GM12872 (cell line): Measurements from ENCODE around the gene NHS.

ENCODE experiments used
- CTCF ChIP-seq: IDR thresholded peaks from 3 replicates; pipeline ENCODE4 v1.5.1; 2011; ENCODE audit warnings: low read depth, mild to moderate bottlenecking, low read length, moderate library complexity; ENCODE audit not compliant: insufficient read depth

NHS gene

DNA sequence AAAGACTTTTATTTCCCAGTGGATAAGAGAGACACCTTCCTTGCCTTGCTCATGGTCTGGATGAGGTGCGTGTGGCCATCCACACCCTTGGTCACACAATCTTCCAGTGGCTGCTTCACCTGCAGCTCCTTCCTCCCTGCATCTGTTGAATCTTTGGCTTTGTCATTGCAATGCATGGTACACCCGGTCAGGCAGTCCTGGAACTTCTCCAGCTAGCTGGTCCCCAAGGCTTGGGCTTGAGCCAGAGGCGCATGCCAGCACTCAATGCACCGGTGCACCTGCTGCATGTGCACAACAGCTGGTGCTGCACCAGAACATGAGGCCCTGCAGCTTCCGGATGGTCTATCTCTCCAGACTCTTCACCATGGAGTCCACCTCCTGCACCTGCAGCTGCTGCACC, 394.0 kb downstream of the NHS start:
- no peak for TF ChIP-seq CTCF

DNA sequence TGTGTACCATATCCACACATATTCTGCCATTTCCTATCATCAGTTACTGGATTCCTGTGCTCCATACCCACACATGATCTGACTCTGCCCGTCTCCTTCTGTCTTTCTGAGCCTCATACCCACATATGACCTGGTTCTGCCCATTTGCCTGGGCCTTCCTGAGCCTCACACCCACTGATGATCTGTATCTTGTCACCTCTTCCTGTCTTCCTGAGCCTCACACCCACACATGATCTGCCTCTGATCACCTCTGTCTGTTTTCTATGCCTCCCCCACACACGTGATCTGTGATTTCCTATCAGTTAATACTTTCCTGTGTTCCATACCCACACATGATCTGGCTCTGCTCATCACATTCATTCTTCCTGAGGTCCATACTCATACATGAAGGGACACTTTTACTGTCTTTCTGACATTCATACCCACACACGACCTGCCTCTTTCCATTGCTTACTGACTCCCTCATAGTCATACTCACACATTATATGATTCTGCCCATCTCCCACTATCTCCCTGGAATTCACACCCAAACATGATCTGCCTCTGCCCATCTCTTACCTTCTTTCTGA, 394.8 kb downstream of the NHS start:
- no peak for TF ChIP-seq CTCF

DNA sequence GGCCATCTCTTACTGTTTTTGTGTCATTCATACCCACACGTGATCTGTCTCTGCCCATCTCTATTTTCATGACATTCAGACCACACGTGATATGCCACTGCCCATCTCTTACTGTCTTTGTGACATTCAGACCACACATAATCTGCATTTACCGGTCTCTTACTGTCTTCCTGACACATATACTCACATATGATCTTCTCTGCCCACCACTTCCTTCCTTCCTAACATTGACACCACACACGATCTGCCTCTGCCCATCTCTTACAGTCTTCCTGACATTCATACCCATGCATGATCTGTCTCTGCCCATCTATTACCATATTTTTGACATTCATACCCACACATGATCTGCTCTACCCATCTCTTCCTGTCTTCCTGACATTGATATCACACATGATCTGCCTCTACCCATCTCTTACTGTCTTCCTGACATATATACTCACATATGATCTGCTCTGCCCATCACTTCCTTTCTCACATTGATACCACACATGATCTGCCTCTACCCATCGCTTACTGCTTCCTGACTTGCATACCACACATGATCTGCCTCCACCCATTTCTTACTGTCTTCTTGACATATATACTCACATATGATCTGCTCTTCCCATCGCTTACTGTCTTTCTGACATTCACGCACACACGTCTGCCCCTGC, 398.3 kb downstream of the NHS start:
- TF ChIP-seq CTCF, result no peak

DNA sequence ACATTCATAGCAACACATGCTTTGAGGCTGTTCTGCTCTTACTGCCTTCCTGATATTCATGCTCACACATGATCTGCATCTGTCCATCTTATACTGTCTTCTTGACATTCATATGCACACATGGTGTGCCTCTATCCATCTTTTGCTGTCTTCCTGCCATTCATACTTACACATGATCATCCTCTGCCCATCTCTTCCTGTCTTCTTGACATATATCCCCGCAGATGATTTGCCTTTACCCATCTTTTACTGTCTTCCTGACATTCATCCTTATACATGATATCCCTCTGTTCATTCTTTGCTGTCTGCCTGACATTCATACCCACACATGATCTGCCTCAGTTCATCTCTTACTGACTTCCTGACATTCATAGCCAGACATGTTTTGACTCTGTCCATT, 399.1 kb downstream of the NHS start:
- no peak for TF ChIP-seq CTCF

DNA sequence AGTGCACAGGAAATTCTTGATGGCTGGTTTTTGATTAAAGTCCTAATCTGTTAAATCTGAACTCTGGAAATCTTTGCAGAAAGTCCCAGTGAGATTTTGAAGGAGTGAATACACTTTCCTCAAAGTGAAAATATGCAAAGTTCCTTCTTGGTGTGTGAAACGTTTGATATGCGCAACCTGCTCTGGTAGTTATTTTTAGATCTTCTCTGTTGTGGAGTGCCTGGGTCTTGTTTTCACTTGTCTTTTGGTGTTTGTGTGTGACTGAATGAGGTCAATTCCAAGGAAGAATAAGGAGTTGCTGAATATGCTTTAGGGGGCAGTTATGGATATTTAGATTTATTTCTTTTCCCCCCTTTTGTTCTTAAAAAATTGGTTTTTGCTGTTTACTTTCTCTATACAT, 404.0 kb downstream of the NHS start:
- no peak for TF ChIP-seq CTCF

DNA sequence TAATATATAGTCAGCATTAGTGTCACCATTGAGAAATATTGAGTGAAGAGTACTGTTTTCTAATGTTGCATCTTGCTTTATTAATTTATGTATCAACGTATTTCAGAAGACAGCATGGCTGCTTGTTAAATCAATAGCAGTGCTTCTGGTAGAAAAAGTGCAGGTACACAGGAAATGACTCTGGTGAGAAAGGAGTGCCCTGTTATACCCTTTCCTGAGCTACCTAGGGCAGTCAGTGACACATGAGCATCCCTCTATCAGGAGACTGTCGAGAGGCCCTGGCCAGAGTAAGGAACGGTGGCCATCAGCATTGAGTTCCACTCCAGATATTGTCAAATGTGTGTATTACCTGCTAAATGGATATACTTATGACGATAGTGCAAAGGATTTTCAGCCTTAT, 404.4 kb downstream of the NHS start:
- TF ChIP-seq CTCF, result no peak
